Smooth muscle cell (in vitro differentiated cells): Measurements from ENCODE around the gene PRPF31. TPM values are rescaled to one million over a fixed set of nuclear protein-coding genes. Genes with fewer than 3 reads are reported as not detected.

Experiments
- DNase-seq: peaks from one replicate; lab custom pipeline; 2025; ENCODE audit not compliant: unreplicated experiment; lab: John Stamatoyannopoulos, UW
- H2AFZ ChIP-seq: fragments of 200-600 bp; sonication (generic); 2 replicates; pipeline ENCODE4 v1.6.0; 2016; ENCODE audit warnings: antibody characterized with exemption, low read depth, mild to moderate bottlenecking
- H3F3A ChIP-seq: fragments of 200-600 bp; sonication (generic); 2 replicates; pipeline ENCODE4 v1.6.0; 2017; ENCODE audit warnings: antibody characterized with exemption, low read depth
- H3K27ac ChIP-seq: fragments of 200-600 bp; sonication (generic); 2 replicates; pipeline ENCODE4 v1.5.1; 2016; ENCODE audit warnings: low read depth, mild to moderate bottlenecking
- H3K27me3 ChIP-seq: fragments of 200-600 bp; sonication (generic); 2 replicates; pipeline ENCODE4 v1.6.1; 2016; ENCODE audit warnings: low read depth, mild to moderate bottlenecking
- H3K36me3 ChIP-seq: fragments of 200-600 bp; sonication (generic); 2 replicates; pipeline ENCODE4 v1.5.1; 2016; ENCODE audit warnings: low read depth
- H3K4me1 ChIP-seq: fragments of 200-600 bp; sonication (generic); 2 replicates; pipeline ENCODE4 v1.5.1; 2016; ENCODE audit warnings: low read depth
- H3K4me2 ChIP-seq: fragments of 200-600 bp; sonication (generic); 2 replicates; pipeline ENCODE4 v1.6.0; 2016; ENCODE audit warnings: mild to moderate bottlenecking
- H3K4me3 ChIP-seq: fragments of 200-600 bp; sonication (generic); 2 replicates; pipeline ENCODE4 v1.5.1; 2016; ENCODE audit warnings: mild to moderate bottlenecking
- H3K79me2 ChIP-seq: fragments of 200-600 bp; sonication (generic); 2 replicates; pipeline ENCODE4 v1.6.0; 2016; ENCODE audit warnings: low read depth, mild to moderate bottlenecking
- H3K9ac ChIP-seq: fragments of 200-600 bp; sonication (generic); 2 replicates; pipeline ENCODE4 v1.6.0; 2016; ENCODE audit warnings: low read depth
- H3K9me3 ChIP-seq: fragments of 200-600 bp; sonication (generic); replicated peaks from 2 replicates; pipeline ENCODE4 v1.5.1; 2016; ENCODE audit warnings: low read depth
- H4K20me1 ChIP-seq: fragments of 200-600 bp; sonication (generic); 2 replicates; pipeline ENCODE4 v1.6.0; 2016; ENCODE audit warnings: low read depth
- whole genome bisulfite sequencing: methylation state at CpG from one replicate; pipeline ENCODE4 v1.1.7; 2016; ENCODE audit warnings: low lambda C conversion rate; 5-methylcytosine and 5-hydroxymethylcytosine counted together
- polyA plus RNA-seq: library from polyadenylated mRNA; unstranded; fragments of >200 nt; fragmentation: Nextera tagmentation; extraction: Ambion mirVana; gene quantifications from 2 replicates; pipeline ENCODE4 v1.2.1, GENCODE V29; 2016
- total RNA-seq: library from RNA; depleted of rRNA; stranded (reverse); fragments of >200 nt; gene quantifications from 2 replicates; pipeline ENCODE4 v1.2.3, GENCODE V29; 2014
- TF ChIP-seq, protein P1 (sequence below): fragments of 200-600 bp; sonication (generic); IDR thresholded peaks from 2 replicates; pipeline ENCODE4 v1.5.1; 2017; ENCODE audit warnings: borderline replicate concordance, mild to moderate bottlenecking, antibody characterized with exemption; ENCODE audit not compliant: insufficient read depth, poor library complexity, severe bottlenecking

The PRPF31 gene
- total and polyA plus RNA-seq, 2 experiments from 2014 or later: 42.8 to 81.2 TPM

- 99% methylated on average over 41 of the region's 41 CpGs for WGBS
- Histone ChIP-seq H3K4me3 (no peak overlapping the region), H3K36me3 (no peaks in the 10 kb centered on the region), H3K27me3 (no peaks in the 10 kb centered on the region), H4K20me1 (no peaks in the 10 kb centered on the region), H3K9me3 (no peaks in the 10 kb centered on the region), H2AFZ (no peak overlapping the region), H3K4me1 (no peaks in the 10 kb centered on the region), H3K4me2 (no peak overlapping the region), H3K27ac (no peak overlapping the region), H3K79me2 (no peaks in the 10 kb centered on the region), H3K9ac (no peak overlapping the region), H3F3A (no peaks in the 10 kb centered on the region)
- TF ChIP-seq, protein P1, sequence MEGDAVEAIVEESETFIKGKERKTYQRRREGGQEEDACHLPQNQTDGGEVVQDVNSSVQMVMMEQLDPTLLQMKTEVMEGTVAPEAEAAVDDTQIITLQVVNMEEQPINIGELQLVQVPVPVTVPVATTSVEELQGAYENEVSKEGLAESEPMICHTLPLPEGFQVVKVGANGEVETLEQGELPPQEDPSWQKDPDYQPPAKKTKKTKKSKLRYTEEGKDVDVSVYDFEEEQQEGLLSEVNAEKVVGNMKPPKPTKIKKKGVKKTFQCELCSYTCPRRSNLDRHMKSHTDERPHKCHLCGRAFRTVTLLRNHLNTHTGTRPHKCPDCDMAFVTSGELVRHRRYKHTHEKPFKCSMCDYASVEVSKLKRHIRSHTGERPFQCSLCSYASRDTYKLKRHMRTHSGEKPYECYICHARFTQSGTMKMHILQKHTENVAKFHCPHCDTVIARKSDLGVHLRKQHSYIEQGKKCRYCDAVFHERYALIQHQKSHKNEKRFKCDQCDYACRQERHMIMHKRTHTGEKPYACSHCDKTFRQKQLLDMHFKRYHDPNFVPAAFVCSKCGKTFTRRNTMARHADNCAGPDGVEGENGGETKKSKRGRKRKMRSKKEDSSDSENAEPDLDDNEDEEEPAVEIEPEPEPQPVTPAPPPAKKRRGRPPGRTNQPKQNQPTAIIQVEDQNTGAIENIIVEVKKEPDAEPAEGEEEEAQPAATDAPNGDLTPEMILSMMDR: no peak
- no peak for DNase-seq
Measured at GRCh38 chr19:54128796-54129616, 13.5 kb downstream of the PRPF31 start.

- Histone ChIP-seq H3K4me1 (no peaks in the 10 kb centered on the region), H3K4me2 (no peak overlapping the region), H3K9me3 (no peaks in the 10 kb centered on the region), H3K79me2 (no peaks in the 10 kb centered on the region), H3F3A (no peaks in the 10 kb centered on the region), H3K27me3 (no peaks in the 10 kb centered on the region), H3K27ac (no peak overlapping the region), H3K4me3 (no peak overlapping the region), H3K9ac (no peak overlapping the region), H3K36me3 (no peaks in the 10 kb centered on the region), H4K20me1 (no peaks in the 10 kb centered on the region), H2AFZ (no peak overlapping the region)
- no peak for DNase-seq
- TF ChIP-seq, protein P1: no peak
- 97% methylated on average over 20 of the region's 20 CpGs for WGBS
Measured at GRCh38 chr19:54129617-54129996, 14.1 kb downstream of the PRPF31 start.

- Histone ChIP-seq H4K20me1 (peaks cover 5% of the 10 kb centered on the region), H3K36me3 (no peaks in the 10 kb centered on the region), H3K4me1 (no peaks in the 10 kb centered on the region), H2AFZ (no peak overlapping the region), H3K79me2 (peaks cover 8% of the 10 kb centered on the region), H3K4me3 (no peak overlapping the region), H3K27me3 (no peaks in the 10 kb centered on the region), H3F3A (no peaks in the 10 kb centered on the region), H3K4me2 (no peak overlapping the region), H3K27ac (no peak overlapping the region), H3K9me3 (no peaks in the 10 kb centered on the region), H3K9ac (no peak overlapping the region)
- TF ChIP-seq, protein P1: no peak
- 98% methylated on average over 8 of the region's 10 CpGs for WGBS
- DNase-seq: peak; percentile 60
Measured at GRCh38 chr19:54133312-54133956, 17.9 kb downstream of the PRPF31 start.
